Cardiac muscle cell (in vitro differentiated cells and primary cell): ENCODE data around the gene BCL2L1. TPM values are rescaled to one million over a fixed set of nuclear protein-coding genes. Genes with fewer than 3 reads are reported as not detected.

ENCODE experiments used
- DNase-seq, 2 donors: peaks; one replicate each; pipeline versions ENCODE4 v3.0.0 to v3.0.0-alpha.2; 2010 to 2017; ENCODE audit warnings: low read depth in 1 of 2, low spot score in 1 of 2
- H3K27ac ChIP-seq: fragments of 200-600 bp; sonication (generic); 2 replicates; pipeline ENCODE4 v1.5.1; 2016
- H3K27me3 ChIP-seq: fragments of 200-600 bp; sonication (generic); 2 replicates; pipeline ENCODE4 v1.6.0; 2016; ENCODE audit warnings: control low read depth
- H3K36me3 ChIP-seq: fragments of 200-600 bp; sonication (generic); 2 replicates; pipeline ENCODE4 v1.5.1; 2016; ENCODE audit warnings: control low read depth
- H3K4me1 ChIP-seq: fragments of 200-600 bp; sonication (generic); 2 replicates; pipeline ENCODE4 v1.8.1; 2017; ENCODE audit warnings: low read depth, mild to moderate bottlenecking, mixed run types
- H3K4me3 ChIP-seq: fragments of 200-600 bp; sonication (generic); 2 replicates; pipeline ENCODE4 v1.5.1; 2016; ENCODE audit warnings: mild to moderate bottlenecking
- H3K9me3 ChIP-seq: fragments of 200-600 bp; sonication (generic); 2 replicates; pipeline ENCODE4 v1.5.1; 2017; ENCODE audit warnings: low read depth, mild to moderate bottlenecking, control low read depth
- polyA plus RNA-seq: library from polyadenylated mRNA; unstranded; fragments of >200 nt; fragmentation: Nextera tagmentation; extraction: Ambion mirVana; gene quantifications from 2 replicates; pipeline ENCODE4 v1.2.1, GENCODE V29; 2016
- total RNA-seq: library from RNA; depleted of rRNA; stranded (reverse); fragments of >200 nt; gene quantifications from 2 replicates; pipeline ENCODE4 v1.2.3, GENCODE V29; 2016
- TF ChIP-seq, protein P1 (sequence below): IDR thresholded peaks from 2 replicates; pipeline ENCODE4 v1.5.1; 2012; ENCODE audit warnings: low read depth, mild to moderate bottlenecking, low read length

Gene BCL2L1
- total and polyA plus RNA-seq, 2 experiments from 2014 or later = 40.5 to 74.6 TPM

DNA sequence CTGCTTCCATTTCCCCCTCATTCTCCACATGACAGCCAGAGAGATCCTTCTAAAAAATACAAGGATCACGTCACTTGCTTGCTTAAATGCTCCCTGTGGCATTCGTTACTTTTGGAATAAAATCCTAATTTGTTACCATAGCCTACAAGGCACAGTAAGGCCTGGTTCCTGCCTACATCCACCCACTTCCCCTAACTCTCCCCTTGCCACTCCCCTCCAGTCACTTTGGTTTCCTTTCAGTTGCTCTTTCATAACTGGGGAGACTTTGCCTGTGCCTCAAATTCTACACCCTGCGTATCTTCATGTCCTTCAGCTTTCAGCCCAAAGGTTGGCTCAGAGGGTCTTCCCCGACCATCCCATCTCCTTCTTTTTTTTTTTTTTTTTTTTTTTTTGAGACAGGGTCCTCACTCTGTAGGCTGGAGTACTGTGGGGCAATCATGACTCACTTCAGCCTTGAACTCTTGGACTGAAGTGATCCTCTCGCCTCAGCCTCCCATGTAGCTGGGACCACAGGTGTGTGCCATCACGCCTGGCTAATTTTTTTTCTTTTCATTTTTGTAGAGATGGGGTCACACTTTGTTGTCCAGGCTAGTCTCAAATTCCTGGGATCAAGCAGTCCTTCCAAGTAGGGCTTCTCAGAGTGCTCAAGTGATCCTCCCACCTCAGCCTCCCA lies 105.1 kb downstream of the BCL2L1 start:
- H3K4me3 ChIP-seq = no peak overlapping the region
- no peaks in the 10 kb centered on the region for H3K36me3 ChIP-seq
- no peaks in the 10 kb centered on the region for H3K9me3 ChIP-seq
- no peak overlapping the region for H3K27ac ChIP-seq
- H3K4me1 ChIP-seq = no peaks in the 10 kb centered on the region
- TF ChIP-seq, protein P1, sequence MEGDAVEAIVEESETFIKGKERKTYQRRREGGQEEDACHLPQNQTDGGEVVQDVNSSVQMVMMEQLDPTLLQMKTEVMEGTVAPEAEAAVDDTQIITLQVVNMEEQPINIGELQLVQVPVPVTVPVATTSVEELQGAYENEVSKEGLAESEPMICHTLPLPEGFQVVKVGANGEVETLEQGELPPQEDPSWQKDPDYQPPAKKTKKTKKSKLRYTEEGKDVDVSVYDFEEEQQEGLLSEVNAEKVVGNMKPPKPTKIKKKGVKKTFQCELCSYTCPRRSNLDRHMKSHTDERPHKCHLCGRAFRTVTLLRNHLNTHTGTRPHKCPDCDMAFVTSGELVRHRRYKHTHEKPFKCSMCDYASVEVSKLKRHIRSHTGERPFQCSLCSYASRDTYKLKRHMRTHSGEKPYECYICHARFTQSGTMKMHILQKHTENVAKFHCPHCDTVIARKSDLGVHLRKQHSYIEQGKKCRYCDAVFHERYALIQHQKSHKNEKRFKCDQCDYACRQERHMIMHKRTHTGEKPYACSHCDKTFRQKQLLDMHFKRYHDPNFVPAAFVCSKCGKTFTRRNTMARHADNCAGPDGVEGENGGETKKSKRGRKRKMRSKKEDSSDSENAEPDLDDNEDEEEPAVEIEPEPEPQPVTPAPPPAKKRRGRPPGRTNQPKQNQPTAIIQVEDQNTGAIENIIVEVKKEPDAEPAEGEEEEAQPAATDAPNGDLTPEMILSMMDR = no peak
- no peaks in the 10 kb centered on the region for H3K27me3 ChIP-seq
- DNase-seq = no peak

DNA sequence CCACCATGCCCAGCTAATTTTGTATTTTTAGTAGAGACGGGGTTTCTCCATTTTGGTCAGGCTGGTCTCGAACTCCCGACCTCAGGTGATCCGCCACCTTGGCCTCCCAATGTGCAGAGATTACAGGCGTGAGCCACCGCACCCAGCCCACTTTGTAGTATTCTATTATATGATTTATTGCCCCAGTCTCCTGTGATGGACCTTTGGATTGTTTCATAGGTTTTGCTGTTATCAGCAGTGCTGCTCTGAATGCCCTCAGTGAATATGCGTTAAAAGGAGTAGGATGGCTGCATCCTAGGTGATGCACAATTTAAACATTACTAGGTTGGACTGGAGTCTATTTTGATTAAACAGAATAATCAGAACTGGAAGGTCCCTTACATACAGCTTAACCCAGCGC lies 107.3 kb downstream of the BCL2L1 start:
- DNase-seq = no peak
- peaks cover 4% of the 10 kb centered on the region for H3K4me1 ChIP-seq
- no peak overlapping the region for H3K27ac ChIP-seq
- H3K9me3 ChIP-seq = no peaks in the 10 kb centered on the region
- TF ChIP-seq, protein P1 = no peak
- no peak overlapping the region for H3K4me3 ChIP-seq
- H3K27me3 ChIP-seq = no peaks in the 10 kb centered on the region
- H3K36me3 ChIP-seq = no peaks in the 10 kb centered on the region

Other genes starting within 250 kb of the BCL2L1 start
- gene DEFB124, start 247.7 kb downstream of the BCL2L1 start, total RNA-seq = not detected in 2 replicates
- gene DEFB124, start 247.7 kb downstream of the BCL2L1 start, polyA plus RNA-seq = not detected in 2 replicates
- gene REM1, start 247.6 kb downstream of the BCL2L1 start, total RNA-seq = not detected in 2 replicates
- gene REM1, start 247.6 kb downstream of the BCL2L1 start, polyA plus RNA-seq = not detected in 2 replicates
- 49.8 and 62.6 TPM in 2 replicates for gene HM13, start 208.4 kb downstream of the BCL2L1 start, total RNA-seq
- 125 and 170 TPM in 2 replicates for gene HM13, start 208.4 kb downstream of the BCL2L1 start, polyA plus RNA-seq
- 596 and 766 TPM in 2 replicates for gene ID1, start 117.6 kb downstream of the BCL2L1 start, total RNA-seq
- 152 and 223 TPM in 2 replicates for gene ID1, start 117.6 kb downstream of the BCL2L1 start, polyA plus RNA-seq
- gene COX4I2, start 85.0 kb downstream of the BCL2L1 start, total RNA-seq = not detected in 2 replicates
- gene COX4I2, start 85.0 kb downstream of the BCL2L1 start, polyA plus RNA-seq = 0.81 and 0.97 TPM in 2 replicates
- 15.2 and 120 TPM in 2 replicates for gene TPX2, start 16.4 kb upstream of the BCL2L1 start, total RNA-seq
- gene TPX2, start 16.4 kb upstream of the BCL2L1 start, polyA plus RNA-seq = 12.3 and 91.0 TPM in 2 replicates
- 0.15 TPM in 1 of 2 replicates, not detected in the other for gene MYLK2, start 96.5 kb upstream of the BCL2L1 start, total RNA-seq
- gene MYLK2, start 96.5 kb upstream of the BCL2L1 start, polyA plus RNA-seq = 0.26 TPM in 1 of 2 replicates, not detected in the other
- gene FOXS1, start 122.7 kb upstream of the BCL2L1 start, total RNA-seq = 0.07 and 0.83 TPM in 2 replicates
- 0.23 TPM in 1 of 2 replicates, not detected in the other for gene FOXS1, start 122.7 kb upstream of the BCL2L1 start, polyA plus RNA-seq
- 20.3 and 23.6 TPM in 2 replicates for gene DUSP15, start 147.7 kb upstream of the BCL2L1 start, total RNA-seq
- 7.2 and 8.0 TPM in 2 replicates for gene DUSP15, start 147.7 kb upstream of the BCL2L1 start, polyA plus RNA-seq
- gene TTLL9, start 147.8 kb upstream of the BCL2L1 start, total RNA-seq = 0.15 TPM in 1 of 2 replicates, not detected in the other
- gene TTLL9, start 147.8 kb upstream of the BCL2L1 start, polyA plus RNA-seq = 0.09 and 0.47 TPM in 2 replicates
- 12.6 and 14.4 TPM in 2 replicates for gene PDRG1, start 229.2 kb upstream of the BCL2L1 start, total RNA-seq
- 38.6 and 45.2 TPM in 2 replicates for gene PDRG1, start 229.2 kb upstream of the BCL2L1 start, polyA plus RNA-seq
- 0.03 and 0.04 TPM in 2 replicates for gene XKR7, start 245.3 kb upstream of the BCL2L1 start, total RNA-seq
- gene XKR7, start 245.3 kb upstream of the BCL2L1 start, polyA plus RNA-seq = 0.02 TPM in 1 of 2 replicates, not detected in the other